Endodermal cell (in vitro differentiated cells): Measurements from ENCODE around the gene ANKRD44. TPM values are rescaled to one million over a fixed set of nuclear protein-coding genes. Genes with fewer than 3 reads are reported as not detected.

Experiments
- DNase-seq: peaks from one replicate; pipeline ENCODE4 v3.0.0-alpha.2; 2017
- H3K27ac ChIP-seq: 2 replicates; pipeline ENCODE4 v1.5.1; 2013; ENCODE audit warnings: mild to moderate bottlenecking, low read depth, low read length, moderate library complexity
- H3K27me3 ChIP-seq: 2 replicates; pipeline ENCODE4 v1.6.1; 2013; ENCODE audit warnings: mild to moderate bottlenecking, low read length, moderate library complexity; ENCODE audit not compliant: insufficient read depth, control insufficient read depth, poor library complexity, severe bottlenecking
- H3K36me3 ChIP-seq: 2 replicates; pipeline ENCODE4 v1.7.0; 2013; ENCODE audit warnings: mild to moderate bottlenecking, low read length, moderate library complexity; ENCODE audit not compliant: control insufficient read depth, insufficient read depth
- H3K4me1 ChIP-seq: one replicate; pipeline ENCODE4 v1.7.0; 2013; ENCODE audit warnings: low read length; ENCODE audit not compliant: control insufficient read depth, insufficient read depth
- H3K4me3 ChIP-seq: 2 replicates; pipeline ENCODE4 v1.5.1; 2013; ENCODE audit warnings: mild to moderate bottlenecking, low read length, moderate library complexity
- H3K9ac ChIP-seq: 2 replicates; pipeline ENCODE4 v1.6.1; 2013; ENCODE audit warnings: mild to moderate bottlenecking, low read length, moderate library complexity; ENCODE audit not compliant: poor library complexity, severe bottlenecking; ENCODE audit errors: extremely low read depth
- H3K9me3 ChIP-seq: 2 replicates; pipeline ENCODE4 v1.6.1; 2013; ENCODE audit warnings: mild to moderate bottlenecking, low read length, moderate library complexity; ENCODE audit not compliant: control insufficient read depth
- H3K27ac Mint-ChIP-seq: 2 replicates; pipeline ENCODE4 v1.8.0; 2020; ENCODE audit warnings: mixed read lengths
- H3K27me3 Mint-ChIP-seq: 2 replicates; pipeline ENCODE4 v1.8.0; 2021; ENCODE audit warnings: mild to moderate bottlenecking, mixed read lengths; ENCODE audit not compliant: insufficient read depth
- H3K36me3 Mint-ChIP-seq: 2 replicates; pipeline ENCODE4 v1.8.0; 2020; ENCODE audit warnings: low read depth, mixed read lengths
- H3K4me1 Mint-ChIP-seq: 2 replicates; pipeline ENCODE4 v1.8.0; 2020; ENCODE audit warnings: mixed read lengths
- H3K4me3 Mint-ChIP-seq: 2 replicates; pipeline ENCODE4 v1.8.0; 2020; ENCODE audit warnings: mild to moderate bottlenecking, moderate library complexity, mixed read lengths
- H3K9me3 Mint-ChIP-seq: 2 replicates; pipeline ENCODE4 v1.8.0; 2020; ENCODE audit warnings: mild to moderate bottlenecking, mixed read lengths
- CTCF ChIP-seq: fragments of 200-600 bp; sonication (generic); conservative IDR thresholded peaks from 2 replicates; pipeline ENCODE4 v1.5.0; 2021; ENCODE audit warnings: antibody characterized with exemption, mild to moderate bottlenecking
- WGBS, 2 experiments: methylation state at CpG; one replicate each; pipeline versions ENCODE4 v1.1.5 to v1.1.7; 2013; ENCODE audit warnings: missing lambda C conversion rate in 2 of 2, mixed read lengths in 1 of 2; ENCODE audit not compliant: insufficient coverage in 1 of 2, insufficient read length in 1 of 2; 5-methylcytosine and 5-hydroxymethylcytosine counted together
- total RNA-seq, 2 donors: library from RNA; stranded (reverse); fragmentation: NEBNext Ultra II Directional in 1 of 2; extraction: Animal tissue kit (Norgen Biotek cat#: 25700) in 1 of 2; gene quantifications; 2 replicates in 1 of 2; 3 replicates in 1 of 2; pipeline ENCODE4 v1.2.1, GENCODE V29; 2021

ANKRD44 gene
- total RNA-seq, 2 donors from 2014 or later: 6.2 to 10.6 TPM

GRCh38 chr2:197146995-197147394 lies 163.6 kb downstream of the ANKRD44 start:
- no peaks in the 10 kb centered on the region for H3K36me3 ChIP-seq
- peak overlapping the region; percentile 32 for H3K27ac Mint-ChIP-seq
- TF ChIP-seq CTCF: no peak
- no peaks in the 10 kb centered on the region for H3K27me3 Mint-ChIP-seq
- peaks cover 53% of the 10 kb centered on the region for H3K4me1 Mint-ChIP-seq
- DNase-seq: no peak
- peaks cover 8% of the 10 kb centered on the region for H3K4me1 ChIP-seq
- no peaks in the 10 kb centered on the region for H3K9me3 Mint-ChIP-seq
- H3K36me3 Mint-ChIP-seq: peaks cover 2% of the 10 kb centered on the region
- H3K4me3 Mint-ChIP-seq: no peak overlapping the region
- no peak overlapping the region for H3K27ac ChIP-seq
- no peak overlapping the region for H3K9ac ChIP-seq
- peaks cover 8% of the 10 kb centered on the region for H3K27me3 ChIP-seq
- H3K9me3 ChIP-seq: peaks cover 10% of the 10 kb centered on the region
- H3K4me3 ChIP-seq: peak overlapping the region; percentile 38
- 74 to 93% methylated on average over 3 to 5 of the region's 5 CpGs for whole genome bisulfite sequencing, 2 experiments

GRCh38 chr2:197145471-197146056 lies 165.0 kb downstream of the ANKRD44 start:
- Histone ChIP-seq H3K4me3 (no peak overlapping the region), H3K4me1 (no peaks in the 10 kb centered on the region), H3K27me3 (peaks cover 8% of the 10 kb centered on the region), H3K36me3 (no peaks in the 10 kb centered on the region), H3K9ac (no peak overlapping the region), H3K27ac (peak overlapping the region; percentile 22), H3K9me3 (peaks cover 10% of the 10 kb centered on the region)
- TF ChIP-seq CTCF: no peak
- H3K9me3 Mint-ChIP-seq: no peaks in the 10 kb centered on the region
- WGBS, 2 experiments: 87 to 94% methylated on average over 3 to 4 of the region's 4 CpGs
- no peak for DNase-seq
- no peak overlapping the region for H3K27ac Mint-ChIP-seq
- no peak overlapping the region for H3K4me3 Mint-ChIP-seq
- H3K4me1 Mint-ChIP-seq: peaks cover 41% of the 10 kb centered on the region
- no peaks in the 10 kb centered on the region for H3K27me3 Mint-ChIP-seq
- peaks cover 2% of the 10 kb centered on the region for H3K36me3 Mint-ChIP-seq

- no peak for TF ChIP-seq CTCF
- Histone ChIP-seq H3K9ac (no peak overlapping the region), H3K27me3 (peaks cover 4% of the 10 kb centered on the region), H3K27ac (no peak overlapping the region), H3K9me3 (peaks cover 10% of the 10 kb centered on the region), H3K4me1 (no peaks in the 10 kb centered on the region), H3K36me3 (no peaks in the 10 kb centered on the region), H3K4me3 (no peak overlapping the region)
- Mint-ChIP-seq H3K4me3 (no peak overlapping the region), H3K27me3 (no peaks in the 10 kb centered on the region), H3K4me1 (peaks cover 32% of the 10 kb centered on the region), H3K9me3 (no peaks in the 10 kb centered on the region), H3K27ac (no peak overlapping the region), H3K36me3 (peaks cover 2% of the 10 kb centered on the region)
- 83 to 88% methylated on average over 1 of the region's 1 CpG for WGBS, 2 experiments
- no peak for DNase-seq
Measured at GRCh38 chr2:197144183-197144582, 166.4 kb downstream of the ANKRD44 start.
